Stomach (tissue), 9 donors: Measurements from ENCODE around the gene SHF. TPM values are rescaled to one million over a fixed set of nuclear protein-coding genes. Genes with fewer than 3 reads are reported as not detected.

Experiments used
- DNase-seq, 2 donors: peaks; one replicate each; pipeline versions ENCODE4 v3.0.0 to v3.0.0-alpha.2; 2013 to 2019
- H3K27ac ChIP-seq, 5 donors: fragments of 200-600 bp in 4 of 5; sonication (generic) in 4 of 5; one replicate each; pipeline ENCODE4 v1.5.1; 2013 to 2019; ENCODE audit warnings: mild to moderate bottlenecking in 1 of 5, moderate library complexity in 1 of 5
- H3K27me3 ChIP-seq, 3 donors: fragments of 200-600 bp; sonication (generic); one replicate each; pipeline ENCODE4 v1.5.1; 2017 to 2019; ENCODE audit warnings: mixed run types in 1 of 3
- H3K36me3 ChIP-seq, 4 donors: fragments of 200-600 bp; sonication (generic); 1 replicate in 3 of 4; 2 replicates in 1 of 4; pipeline ENCODE4 v1.5.1; 2016 to 2019
- H3K4me1 ChIP-seq, 4 donors: fragments of 200-600 bp; sonication (generic); one replicate each; pipeline ENCODE4 v1.5.1; 2016 to 2019
- H3K4me3 ChIP-seq, 4 donors: fragments of 200-600 bp; sonication (generic) in 3 of 4; one replicate each; pipeline ENCODE4 v1.5.1; 2016 to 2019; ENCODE audit warnings: mild to moderate bottlenecking in 1 of 4
- H3K9me3 ChIP-seq, 4 donors: fragments of 200-600 bp; sonication (generic); one replicate each; pipeline ENCODE4 v1.5.1; 2016 to 2019
- EP300 ChIP-seq: sonication (generic); formaldehyde crosslinking; IDR thresholded peaks from one replicate; pipeline ENCODE4 v1.6.1; 2017; ENCODE audit warnings: antibody characterized with exemption
- POLR2A ChIP-seq, 4 donors: fragments of 450-650 bp; IDR thresholded peaks; one replicate each; pipeline ENCODE4 v1.6.1; 2016; ENCODE audit warnings: antibody characterized with exemption in 4 of 4, control low read depth in 2 of 4, mild to moderate bottlenecking in 1 of 4, moderate library complexity in 1 of 4
- POLR2AphosphoS5 ChIP-seq, 3 donors: sonication (generic); formaldehyde crosslinking; IDR thresholded peaks; one replicate each; pipeline ENCODE4 v1.6.1; 2016; ENCODE audit warnings: antibody characterized with exemption in 3 of 3
- WGBS, 5 donors: extraction: QIAGEN DNeasy Blood & Tissue Kit in 3 of 5; methylation state at CpG; one replicate each; pipeline versions ENCODE4 v1.1.5 to v1.1.7; 2013 to 2018; 5-methylcytosine and 5-hydroxymethylcytosine counted together
- intact Hi-C: fragments of 100-400 bp; cut with DNase I; formaldehyde crosslinking; loops from one replicate; pipeline ENCODE4 v1.15.1; 2023; ENCODE audit warnings: low total_unique reads
- polyA plus RNA-seq, 3 donors: library from polyadenylated mRNA; stranded (reverse); fragments of 200-250 nt; gene quantifications; one replicate each; pipeline ENCODE4 v1.2.3, GENCODE V29; 2013
- total RNA-seq, 5 donors: library from RNA; depleted of rRNA; stranded (reverse); fragments of >200 nt; gene quantifications; one replicate each; pipeline versions ENCODE4 v1.1.0 to v1.2.3, GENCODE V29; 2014 to 2016
- TF ChIP-seq, protein P1 (sequence below), 7 experiments: fragments of 450-650 bp in 4 of 7; fragments of 200-600 bp in 3 of 7; sonication (generic) in 3 of 7; IDR thresholded peaks; one replicate each; pipeline ENCODE4 v1.5.1; 2016 to 2019; ENCODE audit warnings: antibody characterized with exemption in 7 of 7, control low read depth in 2 of 7, mild to moderate bottlenecking in 1 of 7
- donor health status: healthy with polysubstance abuse.
- donor health status: Bipolar disorder and iron deficiency.
- donor health status: healthy.

The SHF gene
- total and polyA plus RNA-seq, 8 donors: 0.43 to 15.9 (median 6.1) TPM

DNA sequence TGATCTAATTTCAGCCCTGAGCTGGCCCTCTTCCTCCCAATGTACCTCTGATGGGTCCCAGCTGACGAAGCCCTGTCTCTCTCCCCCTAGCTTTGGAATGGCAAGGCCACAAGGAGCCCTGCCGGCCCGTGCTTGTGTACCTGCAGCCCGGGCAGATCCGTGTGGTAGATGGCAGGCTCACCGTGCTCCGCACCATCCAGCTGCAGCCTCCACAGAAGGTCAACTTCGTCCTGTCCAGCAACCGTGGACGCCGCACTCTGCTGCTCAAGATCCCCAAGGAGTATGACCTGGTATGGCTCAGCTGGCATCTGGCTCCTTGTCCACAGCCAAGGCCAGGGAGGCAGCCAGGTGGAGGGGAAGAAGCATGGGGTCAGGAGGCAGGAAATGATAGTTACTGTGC lies 43.8 kb downstream of the SHF start:
- Histone ChIP-seq H3K4me1 (peaks cover 4 to 16% (median 11%) of the 10 kb centered on the region in 4 donors), H3K27ac (no peak overlapping the region), H3K9me3 (no peaks in the 10 kb centered on the region), H3K36me3 (peaks cover 4 to 53% (median 21%) of the 10 kb centered on the region in 4 donors), H3K4me3 (no peak overlapping the region), H3K27me3 (peaks cover 0 to 5% (median 0%) of the 10 kb centered on the region in 3 donors)
- TF ChIP-seq, protein P1, sequence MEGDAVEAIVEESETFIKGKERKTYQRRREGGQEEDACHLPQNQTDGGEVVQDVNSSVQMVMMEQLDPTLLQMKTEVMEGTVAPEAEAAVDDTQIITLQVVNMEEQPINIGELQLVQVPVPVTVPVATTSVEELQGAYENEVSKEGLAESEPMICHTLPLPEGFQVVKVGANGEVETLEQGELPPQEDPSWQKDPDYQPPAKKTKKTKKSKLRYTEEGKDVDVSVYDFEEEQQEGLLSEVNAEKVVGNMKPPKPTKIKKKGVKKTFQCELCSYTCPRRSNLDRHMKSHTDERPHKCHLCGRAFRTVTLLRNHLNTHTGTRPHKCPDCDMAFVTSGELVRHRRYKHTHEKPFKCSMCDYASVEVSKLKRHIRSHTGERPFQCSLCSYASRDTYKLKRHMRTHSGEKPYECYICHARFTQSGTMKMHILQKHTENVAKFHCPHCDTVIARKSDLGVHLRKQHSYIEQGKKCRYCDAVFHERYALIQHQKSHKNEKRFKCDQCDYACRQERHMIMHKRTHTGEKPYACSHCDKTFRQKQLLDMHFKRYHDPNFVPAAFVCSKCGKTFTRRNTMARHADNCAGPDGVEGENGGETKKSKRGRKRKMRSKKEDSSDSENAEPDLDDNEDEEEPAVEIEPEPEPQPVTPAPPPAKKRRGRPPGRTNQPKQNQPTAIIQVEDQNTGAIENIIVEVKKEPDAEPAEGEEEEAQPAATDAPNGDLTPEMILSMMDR (IDR thresholded peaks at IDR 0.05): no peak
- TF ChIP-seq POLR2AphosphoS5 (IDR thresholded peaks at IDR 0.05) (no peak), EP300 (no peak), POLR2A (IDR thresholded peaks at IDR 0.05) (no peak)
- intact Hi-C loops: no loop called here
- 83 to 93% (median 87%) methylated on average over 5 to 11 of the region's 11 CpGs for WGBS, 5 donors
- DNase-seq: no peak

DNA sequence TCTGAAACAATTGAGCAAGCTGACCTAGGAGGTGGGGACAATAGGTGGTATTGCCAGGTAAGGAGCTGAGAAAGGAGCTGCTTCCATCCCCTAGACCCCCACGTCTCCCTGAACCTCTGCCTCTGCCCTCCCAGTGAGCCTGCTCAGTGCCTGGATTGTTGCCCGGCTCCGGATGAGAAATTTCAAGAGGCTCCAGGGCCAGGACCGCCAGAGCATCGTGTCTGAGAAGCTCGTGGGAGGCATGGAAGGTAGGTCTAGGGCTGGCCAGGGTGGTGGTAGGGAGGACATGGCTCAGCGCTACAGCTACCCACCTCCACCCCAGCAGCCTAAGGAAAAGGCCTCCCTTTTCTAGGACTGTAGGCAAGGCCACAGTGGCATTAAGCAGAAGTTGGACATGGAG lies 44.7 kb downstream of the SHF start:
- H3K27ac ChIP-seq: no peak overlapping the region
- peaks cover 4 to 25% (median 19%) of the 10 kb centered on the region in 4 donors for H3K4me1 ChIP-seq
- TF ChIP-seq POLR2A (IDR thresholded peaks at IDR 0.05): no peak
- no peak for TF ChIP-seq POLR2AphosphoS5 (IDR thresholded peaks at IDR 0.05)
- TF ChIP-seq, protein P1 (IDR thresholded peaks at IDR 0.05): no peak
- TF ChIP-seq EP300: no peak
- WGBS, 5 donors: 78 to 92% (median 88%) methylated on average over 5 to 7 of the region's 7 CpGs
- no peak for DNase-seq
- H3K4me3 ChIP-seq: no peak overlapping the region
- no peaks in the 10 kb centered on the region for H3K9me3 ChIP-seq
- H3K36me3 ChIP-seq: peaks cover 4 to 49% (median 16%) of the 10 kb centered on the region in 4 donors
- intact Hi-C loops: no loop called here
- peaks cover 0 to 14% (median 0%) of the 10 kb centered on the region in 3 donors for H3K27me3 ChIP-seq

DNA sequence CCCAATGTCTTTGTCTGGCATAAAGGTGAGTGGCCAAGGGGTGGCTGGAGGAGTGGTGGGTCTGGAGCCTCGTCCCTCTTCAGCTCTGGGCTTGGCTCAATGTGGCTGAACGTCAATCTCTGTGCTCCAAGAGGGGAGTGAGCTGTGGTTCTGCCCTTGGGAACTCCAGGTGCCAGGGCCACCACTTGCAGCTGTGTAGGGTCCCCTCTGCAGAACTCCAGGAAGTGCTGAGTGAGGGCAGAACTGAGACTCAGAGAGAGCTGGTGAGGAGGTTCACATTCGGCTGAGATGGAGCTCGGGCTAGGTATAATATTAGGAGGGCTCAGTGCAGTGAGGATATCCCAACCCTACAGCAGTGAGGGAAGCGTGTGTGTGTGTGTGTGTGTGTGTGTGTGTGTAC lies 46.4 kb downstream of the SHF start:
- intact Hi-C loops: no loop called here
- Histone ChIP-seq H3K36me3 (peaks cover 4 to 37% (median 12%) of the 10 kb centered on the region in 4 donors), H3K4me3 (no peak overlapping the region), H3K27me3 (peaks cover 2 to 22% (median 5%) of the 10 kb centered on the region in 3 donors), H3K4me1 (peaks cover 4 to 24% (median 20%) of the 10 kb centered on the region in 4 donors), H3K27ac (no peak overlapping the region), H3K9me3 (no peaks in the 10 kb centered on the region)
- DNase-seq: no peak
- TF ChIP-seq EP300 (no peak), POLR2AphosphoS5 (IDR thresholded peaks at IDR 0.05) (no peak), POLR2A (IDR thresholded peaks at IDR 0.05) (no peak)
- TF ChIP-seq, protein P1 (IDR thresholded peaks at IDR 0.05): no peak
- whole genome bisulfite sequencing, 5 donors: 69 to 90% (median 84%) methylated on average over 3 to 5 of the region's 5 CpGs

DNA sequence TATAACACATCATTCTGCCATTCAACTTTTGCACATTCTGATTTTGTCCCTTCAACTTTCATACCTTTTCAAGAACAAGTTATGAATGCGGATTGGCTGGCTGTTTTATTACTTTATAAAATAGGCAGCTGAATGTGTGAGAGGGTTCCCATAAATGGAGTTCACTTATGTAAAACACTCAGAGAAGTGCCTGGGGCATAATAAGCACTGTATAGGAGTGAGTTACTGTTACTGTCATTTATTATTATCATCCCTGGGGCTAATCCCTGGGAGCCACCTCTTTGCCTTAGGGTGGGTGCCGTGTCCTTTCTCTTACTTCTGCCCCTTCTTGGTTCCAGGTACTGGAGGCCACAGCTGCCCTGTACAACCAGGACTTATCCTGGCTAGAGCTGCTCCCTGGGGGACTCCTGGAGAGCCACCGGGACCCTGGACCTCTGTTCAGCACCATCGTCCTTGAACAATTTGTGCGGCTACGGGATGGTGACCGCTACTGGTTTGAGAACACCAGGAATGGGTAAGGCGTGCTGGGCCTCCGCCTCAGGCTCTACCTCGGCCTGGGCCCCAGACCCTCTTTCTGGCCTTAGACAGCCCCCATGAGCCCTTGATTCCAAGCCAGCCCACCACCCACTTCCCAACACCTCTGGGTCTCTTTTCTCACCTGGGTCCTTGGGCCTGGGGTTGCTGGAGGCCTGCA lies 47.1 kb downstream of the SHF start:
- peaks cover 8 to 28% (median 8%) of the 10 kb centered on the region in 3 donors for H3K27me3 ChIP-seq
- DNase-seq: no peak
- H3K4me1 ChIP-seq: peaks cover 4 to 23% (median 18%) of the 10 kb centered on the region in 4 donors
- intact Hi-C loops: no loop called here
- peaks cover 4 to 37% (median 12%) of the 10 kb centered on the region in 4 donors for H3K36me3 ChIP-seq
- WGBS, 5 donors: 89 to 97% (median 96%) methylated on average over 10 of the region's 10 CpGs
- no peaks in the 10 kb centered on the region for H3K9me3 ChIP-seq
- no peak overlapping the region for H3K4me3 ChIP-seq
- TF ChIP-seq, protein P1 (IDR thresholded peaks at IDR 0.05): no peak
- no peak for TF ChIP-seq EP300
- no peak for TF ChIP-seq POLR2A (IDR thresholded peaks at IDR 0.05)
- no peak for TF ChIP-seq POLR2AphosphoS5 (IDR thresholded peaks at IDR 0.05)
- H3K27ac ChIP-seq: no peak overlapping the region
